Liver (tissue), 3 donors: Measurements from ENCODE around the gene RNU1-4.
"Not testable (repeated sequence)": the region's sequence is repeated elsewhere in the genome, so short reads cannot be mapped to it uniquely, and the experiment has no call there.

Source experiments
- EGR1 ChIP-seq, 2 donors: IDR thresholded peaks; 2 replicates each; pipeline ENCODE4 v1.6.1; 2016 to 2018; ENCODE audit warnings: antibody characterized with exemption in 2 of 2, low read depth in 2 of 2
- FOXA2 ChIP-seq: IDR thresholded peaks from 2 replicates; pipeline ENCODE4 v1.6.1; 2016; ENCODE audit warnings: antibody characterized with exemption
- HNF4G ChIP-seq: IDR thresholded peaks from 2 replicates; pipeline ENCODE4 v1.6.1; 2016; ENCODE audit warnings: antibody characterized with exemption
- JUND ChIP-seq, 2 donors: IDR thresholded peaks; 2 replicates each; pipeline ENCODE4 v1.6.1; 2016; ENCODE audit warnings: antibody characterized with exemption in 2 of 2
- RAD21 ChIP-seq, 2 donors: IDR thresholded peaks; 2 replicates each; pipeline ENCODE4 v1.6.1; 2016; ENCODE audit warnings: antibody characterized with exemption in 2 of 2, mild to moderate bottlenecking in 2 of 2
- TAF1 ChIP-seq: conservative IDR thresholded peaks from 2 replicates; pipeline ENCODE4 v1.6.1; 2016; ENCODE audit warnings: antibody characterized with exemption, mild to moderate bottlenecking
- TF ChIP-seq, protein P1 (sequence below): fragments of 150-350 bp; IDR thresholded peaks from 2 replicates; pipeline ENCODE4 v1.5.1; 2017; ENCODE audit warnings: improper control_type of control experiment, low read depth, low read length; ENCODE audit not compliant: missing input control
- TF ChIP-seq, protein P2 (sequence below): IDR thresholded peaks from 2 replicates; pipeline ENCODE4 v1.6.1; 2016; ENCODE audit warnings: antibody characterized with exemption, mild to moderate bottlenecking
- TF ChIP-seq, protein P3 (sequence below): IDR thresholded peaks from 2 replicates; pipeline ENCODE4 v1.6.1; 2016; ENCODE audit warnings: antibody characterized with exemption
- TF ChIP-seq, protein P4 (sequence below): IDR thresholded peaks from 2 replicates; pipeline ENCODE4 v1.6.1; 2016; ENCODE audit warnings: antibody characterized with exemption
- donor health status: healthy.
- donor health status: healthy.

DNA sequence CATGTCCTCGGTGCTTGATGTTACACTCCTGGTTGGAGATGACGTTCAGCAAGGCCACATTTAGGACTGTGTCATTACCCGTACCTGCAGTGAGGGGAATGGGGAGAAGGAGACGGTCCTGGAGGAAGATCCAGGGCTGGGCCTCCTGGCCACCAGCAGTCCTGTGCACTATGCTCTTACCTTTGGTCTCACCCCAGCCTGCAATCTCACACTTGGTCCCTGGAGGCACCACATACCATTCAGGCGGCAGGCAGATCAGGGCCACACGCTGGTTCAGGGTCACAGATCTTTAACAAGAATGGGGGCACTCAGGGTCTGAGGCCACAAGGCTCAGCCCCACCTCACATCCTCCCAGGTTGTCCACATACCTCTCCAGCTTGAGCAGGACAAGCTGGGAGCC is 17.3 kb downstream of the RNU1-4 start:
- TF ChIP-seq, protein P1, sequence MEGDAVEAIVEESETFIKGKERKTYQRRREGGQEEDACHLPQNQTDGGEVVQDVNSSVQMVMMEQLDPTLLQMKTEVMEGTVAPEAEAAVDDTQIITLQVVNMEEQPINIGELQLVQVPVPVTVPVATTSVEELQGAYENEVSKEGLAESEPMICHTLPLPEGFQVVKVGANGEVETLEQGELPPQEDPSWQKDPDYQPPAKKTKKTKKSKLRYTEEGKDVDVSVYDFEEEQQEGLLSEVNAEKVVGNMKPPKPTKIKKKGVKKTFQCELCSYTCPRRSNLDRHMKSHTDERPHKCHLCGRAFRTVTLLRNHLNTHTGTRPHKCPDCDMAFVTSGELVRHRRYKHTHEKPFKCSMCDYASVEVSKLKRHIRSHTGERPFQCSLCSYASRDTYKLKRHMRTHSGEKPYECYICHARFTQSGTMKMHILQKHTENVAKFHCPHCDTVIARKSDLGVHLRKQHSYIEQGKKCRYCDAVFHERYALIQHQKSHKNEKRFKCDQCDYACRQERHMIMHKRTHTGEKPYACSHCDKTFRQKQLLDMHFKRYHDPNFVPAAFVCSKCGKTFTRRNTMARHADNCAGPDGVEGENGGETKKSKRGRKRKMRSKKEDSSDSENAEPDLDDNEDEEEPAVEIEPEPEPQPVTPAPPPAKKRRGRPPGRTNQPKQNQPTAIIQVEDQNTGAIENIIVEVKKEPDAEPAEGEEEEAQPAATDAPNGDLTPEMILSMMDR: not testable (repeated sequence)
- TF ChIP-seq HNF4G; TAF1; JUND (IDR thresholded peaks at IDR 0.05); EGR1 (IDR thresholded peaks at IDR 0.05; ENCODE audit: low read depth in 2 of 2); FOXA2; RAD21 (IDR thresholded peaks at IDR 0.05): not testable (repeated sequence)
- TF ChIP-seq, protein P2, sequence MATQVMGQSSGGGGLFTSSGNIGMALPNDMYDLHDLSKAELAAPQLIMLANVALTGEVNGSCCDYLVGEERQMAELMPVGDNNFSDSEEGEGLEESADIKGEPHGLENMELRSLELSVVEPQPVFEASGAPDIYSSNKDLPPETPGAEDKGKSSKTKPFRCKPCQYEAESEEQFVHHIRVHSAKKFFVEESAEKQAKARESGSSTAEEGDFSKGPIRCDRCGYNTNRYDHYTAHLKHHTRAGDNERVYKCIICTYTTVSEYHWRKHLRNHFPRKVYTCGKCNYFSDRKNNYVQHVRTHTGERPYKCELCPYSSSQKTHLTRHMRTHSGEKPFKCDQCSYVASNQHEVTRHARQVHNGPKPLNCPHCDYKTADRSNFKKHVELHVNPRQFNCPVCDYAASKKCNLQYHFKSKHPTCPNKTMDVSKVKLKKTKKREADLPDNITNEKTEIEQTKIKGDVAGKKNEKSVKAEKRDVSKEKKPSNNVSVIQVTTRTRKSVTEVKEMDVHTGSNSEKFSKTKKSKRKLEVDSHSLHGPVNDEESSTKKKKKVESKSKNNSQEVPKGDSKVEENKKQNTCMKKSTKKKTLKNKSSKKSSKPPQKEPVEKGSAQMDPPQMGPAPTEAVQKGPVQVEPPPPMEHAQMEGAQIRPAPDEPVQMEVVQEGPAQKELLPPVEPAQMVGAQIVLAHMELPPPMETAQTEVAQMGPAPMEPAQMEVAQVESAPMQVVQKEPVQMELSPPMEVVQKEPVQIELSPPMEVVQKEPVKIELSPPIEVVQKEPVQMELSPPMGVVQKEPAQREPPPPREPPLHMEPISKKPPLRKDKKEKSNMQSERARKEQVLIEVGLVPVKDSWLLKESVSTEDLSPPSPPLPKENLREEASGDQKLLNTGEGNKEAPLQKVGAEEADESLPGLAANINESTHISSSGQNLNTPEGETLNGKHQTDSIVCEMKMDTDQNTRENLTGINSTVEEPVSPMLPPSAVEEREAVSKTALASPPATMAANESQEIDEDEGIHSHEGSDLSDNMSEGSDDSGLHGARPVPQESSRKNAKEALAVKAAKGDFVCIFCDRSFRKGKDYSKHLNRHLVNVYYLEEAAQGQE: not testable (repeated sequence)
- TF ChIP-seq, protein P3, sequence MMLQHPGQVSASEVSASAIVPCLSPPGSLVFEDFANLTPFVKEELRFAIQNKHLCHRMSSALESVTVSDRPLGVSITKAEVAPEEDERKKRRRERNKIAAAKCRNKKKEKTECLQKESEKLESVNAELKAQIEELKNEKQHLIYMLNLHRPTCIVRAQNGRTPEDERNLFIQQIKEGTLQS: not testable (repeated sequence)
- TF ChIP-seq, protein P4, sequence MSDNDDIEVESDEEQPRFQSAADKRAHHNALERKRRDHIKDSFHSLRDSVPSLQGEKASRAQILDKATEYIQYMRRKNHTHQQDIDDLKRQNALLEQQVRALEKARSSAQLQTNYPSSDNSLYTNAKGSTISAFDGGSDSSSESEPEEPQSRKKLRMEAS: not testable (repeated sequence)
